ENCODE data around the gene MRPL37. TPM values are rescaled to one million over a fixed set of nuclear protein-coding genes. Genes with fewer than 3 reads are reported as not detected.

The MRPL37 gene
- total and polyA plus RNA-seq, 2 of the 4 experiments (the other 2 are of a cell fraction) = 42.8 to 132 TPM

DNA sequence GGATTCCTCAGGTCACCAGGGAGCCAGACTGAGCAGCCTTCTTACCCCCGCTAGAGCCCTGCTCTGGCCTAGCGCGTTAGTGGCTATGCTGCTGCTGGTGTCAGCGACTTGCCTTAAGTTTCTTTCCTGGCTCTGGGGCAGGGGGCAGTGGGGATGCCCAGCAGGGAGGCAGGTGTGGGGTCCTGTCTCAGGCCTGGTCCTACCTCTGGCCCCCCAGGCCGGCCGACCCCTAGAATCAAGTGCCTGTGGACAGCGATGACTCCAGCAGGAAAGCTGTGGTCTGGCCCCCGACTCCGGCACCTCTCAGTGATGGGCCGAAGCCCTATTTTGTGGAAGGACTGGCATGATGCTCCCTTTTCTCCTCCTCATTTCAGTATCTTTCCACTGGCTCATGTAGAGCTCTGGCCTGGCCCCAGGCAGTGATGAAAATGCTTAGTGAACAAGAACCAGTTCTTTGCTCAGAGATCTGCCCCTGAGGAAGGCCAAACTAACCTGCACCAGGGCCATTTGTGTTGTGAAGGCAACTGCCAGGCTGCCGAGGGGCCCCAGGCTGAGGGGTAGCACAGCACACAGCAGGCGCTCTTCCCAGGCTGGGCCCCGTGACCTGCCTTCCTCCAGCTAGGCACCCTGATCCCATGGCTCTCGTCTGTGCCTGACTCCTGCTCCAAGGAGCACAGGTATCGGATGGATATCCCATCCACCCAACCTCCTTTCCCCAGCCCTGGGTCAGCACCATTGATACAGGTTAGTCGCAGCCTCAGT lies 23.7 kb downstream of the MRPL37 start:
- Histone ChIP-seq H3K23ac (ENCODE audit: low read depth, low read length) (no peak overlapping the region), H3K27ac (ENCODE audit: insufficient read depth, low read length) (no peak overlapping the region), H2AK9ac (replicated peaks; ENCODE audit: low read depth, low read length, poor library complexity) (no peak overlapping the region), H4K5ac (ENCODE audit: low read depth, low read length) (no peak overlapping the region), H3K4ac (ENCODE audit: low read depth, low read length) (no peak overlapping the region), H2BK20ac (ENCODE audit: low read depth, low read length) (no peak overlapping the region), H3K27me3 (ENCODE audit: control insufficient read depth, insufficient read depth, low read length) (no peaks in the 10 kb centered on the region), H3K18ac (ENCODE audit: low read depth, low read length) (no peak overlapping the region), H2BK5ac (ENCODE audit: low read depth, low read length, poor library complexity, severe bottlenecking) (no peak overlapping the region), H3K9ac (ENCODE audit: low read depth, low read length) (no peak overlapping the region), H4K8ac (ENCODE audit: low read depth in 2 of 2, low read length in 2 of 2) (no peak overlapping the region), H3K9me3 (ENCODE audit: control insufficient read depth, insufficient read depth, low read length) (no peaks in the 10 kb centered on the region), H2AK5ac (ENCODE audit: low read depth, low read length) (no peak overlapping the region), H3K4me3 (ENCODE audit: insufficient read depth, low read depth, low read length) (no peak overlapping the region), H3K9me1 (ENCODE audit: insufficient read depth, low read length) (peaks cover 25% of the 10 kb centered on the region), H4K20me1 (ENCODE audit: insufficient read depth, low read length) (peaks cover 19% of the 10 kb centered on the region), H2BK120ac (ENCODE audit: low read depth, low read length) (no peak overlapping the region), H3K56ac (ENCODE audit: extremely low read depth, insufficient read depth, low read length) (no peak overlapping the region), H3K4me1 (ENCODE audit: control insufficient read depth, insufficient read depth, low read length) (peaks cover 22% of the 10 kb centered on the region), H3K14ac (replicated peaks; ENCODE audit: low read depth, low read length) (no peak overlapping the region), H3K36me3 (ENCODE audit: control insufficient read depth, insufficient read depth, low read length) (peaks cover 21% of the 10 kb centered on the region; the same call in 1 of the 2 replicates), H2AFZ (replicated peaks; ENCODE audit: low read length, poor library complexity) (no peak overlapping the region), H4K91ac (ENCODE audit: insufficient read depth, low read depth, low read length) (no peak overlapping the region), H3K4me2 (ENCODE audit: low read depth, low read length) (no peak overlapping the region), H2BK15ac (ENCODE audit: low read depth, low read length) (no peak overlapping the region), H3K79me1 (ENCODE audit: low read depth in 1 of 2, low read length in 2 of 2) (peaks cover 0 to 9% of the 10 kb centered on the region in 2 experiments; a peak in 1 of 4 replicates)
- ChIA-PET CTCF (no interaction called here), POLR2A (ENCODE audit: unreplicated experiment) (no interaction called here)
- 83% methylated on average over 9 of the region's 16 CpGs; no CpG with 5 or more reads in 1 of the 2 experiments for WGBS, 2 experiments (ENCODE audit: extremely low coverage in 2 of 2, insufficient read length in 1 of 2)
- no peak for TF ChIP-seq RCOR1 (IDR thresholded peaks at IDR 0.05; ENCODE audit: insufficient replicate concordance, low read length)
- no peak for TF ChIP-seq SMC3 (IDR thresholded peaks at IDR 0.05; ENCODE audit: low read depth, low read length)
- TF ChIP-seq NFE2L2 (IDR thresholded peaks at IDR 0.05; ENCODE audit: low read depth, low read length) = no peak
- TF ChIP-seq CEBPB (IDR thresholded peaks at IDR 0.05; ENCODE audit: low read depth, low read length) = no peak
- TF ChIP-seq RFX5 (IDR thresholded peaks at IDR 0.05; ENCODE audit: low read depth, low read length) = no peak
- TF ChIP-seq, protein P1, sequence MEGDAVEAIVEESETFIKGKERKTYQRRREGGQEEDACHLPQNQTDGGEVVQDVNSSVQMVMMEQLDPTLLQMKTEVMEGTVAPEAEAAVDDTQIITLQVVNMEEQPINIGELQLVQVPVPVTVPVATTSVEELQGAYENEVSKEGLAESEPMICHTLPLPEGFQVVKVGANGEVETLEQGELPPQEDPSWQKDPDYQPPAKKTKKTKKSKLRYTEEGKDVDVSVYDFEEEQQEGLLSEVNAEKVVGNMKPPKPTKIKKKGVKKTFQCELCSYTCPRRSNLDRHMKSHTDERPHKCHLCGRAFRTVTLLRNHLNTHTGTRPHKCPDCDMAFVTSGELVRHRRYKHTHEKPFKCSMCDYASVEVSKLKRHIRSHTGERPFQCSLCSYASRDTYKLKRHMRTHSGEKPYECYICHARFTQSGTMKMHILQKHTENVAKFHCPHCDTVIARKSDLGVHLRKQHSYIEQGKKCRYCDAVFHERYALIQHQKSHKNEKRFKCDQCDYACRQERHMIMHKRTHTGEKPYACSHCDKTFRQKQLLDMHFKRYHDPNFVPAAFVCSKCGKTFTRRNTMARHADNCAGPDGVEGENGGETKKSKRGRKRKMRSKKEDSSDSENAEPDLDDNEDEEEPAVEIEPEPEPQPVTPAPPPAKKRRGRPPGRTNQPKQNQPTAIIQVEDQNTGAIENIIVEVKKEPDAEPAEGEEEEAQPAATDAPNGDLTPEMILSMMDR (conservative IDR thresholded peaks at IDR 0.05; ENCODE audit: low read depth, low read length) = no peak
- TF ChIP-seq ELK1 (IDR thresholded peaks at IDR 0.05; ENCODE audit: borderline replicate concordance, low read depth, low read length) = no peak
- TF ChIP-seq POLR2A (IDR thresholded peaks at IDR 0.05; ENCODE audit: low read depth, low read length) = no peak
- TF ChIP-seq BHLHE40 (IDR thresholded peaks at IDR 0.05; ENCODE audit: low read depth, low read length) = no peak
- no peak for TF ChIP-seq MXI1 (IDR thresholded peaks at IDR 0.05; ENCODE audit: borderline replicate concordance, low read depth, low read length)
- BruUV-seq (replicated peaks) = no TSS peak
- no peak for ATAC-seq (ENCODE audit: low read depth)
- no peak for DNase-seq
- dilution Hi-C loops (cut with HindIII; ENCODE audit: low sequenced_read_pairs, unreplicated experiment) (no loop called here), intact Hi-C loops (cut with micrococcal nuclease) (loop anchor here (10.0 kb wide), 1 partner anchor 181 kb away; the partner anchor contains the start of gene SSBP3), in situ Hi-C loops (cut with MboI; ENCODE audit: low sequenced_read_pairs) (loop anchor here (25.0 kb wide), 1 partner anchor 361 kb away; no protein-coding TSS in a partner anchor)

Measured in IMR-90 (cell line).